D721Med (cell line): ENCODE results near the gene NEK1.

Experiments
- DNase-seq: peaks from one replicate; pipeline ENCODE4 v3.0.0; 2011; ENCODE audit warnings: low spot score; ENCODE audit not compliant: insufficient read length
- FAIRE-seq: peaks from 2 replicates; lab custom pipeline; 2011; peaks lifted over from hg19 to GRCh38; lab: Jason Lieb, UNC
- TF ChIP-seq, protein P1 (sequence below): IDR thresholded peaks from 2 replicates; pipeline ENCODE4 v1.5.1; 2012; ENCODE audit warnings: mild to moderate bottlenecking, control low read depth; ENCODE audit not compliant: insufficient read depth; ENCODE audit errors: missing control alignments

Gene NEK1

DNA sequence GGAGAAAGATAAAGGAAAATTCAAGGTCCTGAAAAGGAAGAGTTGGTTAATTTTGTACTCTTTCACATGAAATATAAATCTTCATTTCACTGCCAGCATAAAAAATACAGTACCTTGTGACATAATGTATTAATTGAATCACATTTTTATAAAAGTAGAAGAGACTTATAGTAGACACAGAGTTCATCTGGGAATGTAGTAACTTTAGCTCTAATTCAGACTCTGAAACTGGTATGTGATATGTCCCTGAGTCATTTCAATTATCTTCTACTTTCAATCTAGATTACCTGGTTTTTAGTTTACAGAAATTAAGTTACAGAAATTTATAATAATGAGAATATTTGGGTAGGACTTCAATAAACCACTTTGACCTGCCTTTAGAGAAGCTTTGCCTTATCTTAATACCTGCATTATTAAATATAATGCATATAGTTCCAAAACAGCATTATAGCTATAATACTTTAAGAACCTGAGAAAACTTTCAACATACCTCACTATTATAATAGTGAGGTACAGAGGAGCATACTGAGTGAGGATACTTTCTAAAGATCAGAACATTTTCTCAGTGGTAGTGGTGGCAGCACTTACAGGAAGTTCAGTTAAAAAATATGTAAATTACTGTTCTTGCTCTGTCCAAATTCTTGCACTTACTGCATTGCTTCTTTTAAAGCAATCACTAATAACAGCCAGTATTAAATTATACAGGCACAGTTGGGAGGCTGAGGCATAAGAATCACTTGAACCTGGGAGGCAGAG lies 11.2 kb downstream of the NEK1 start:
- TF ChIP-seq, protein P1, sequence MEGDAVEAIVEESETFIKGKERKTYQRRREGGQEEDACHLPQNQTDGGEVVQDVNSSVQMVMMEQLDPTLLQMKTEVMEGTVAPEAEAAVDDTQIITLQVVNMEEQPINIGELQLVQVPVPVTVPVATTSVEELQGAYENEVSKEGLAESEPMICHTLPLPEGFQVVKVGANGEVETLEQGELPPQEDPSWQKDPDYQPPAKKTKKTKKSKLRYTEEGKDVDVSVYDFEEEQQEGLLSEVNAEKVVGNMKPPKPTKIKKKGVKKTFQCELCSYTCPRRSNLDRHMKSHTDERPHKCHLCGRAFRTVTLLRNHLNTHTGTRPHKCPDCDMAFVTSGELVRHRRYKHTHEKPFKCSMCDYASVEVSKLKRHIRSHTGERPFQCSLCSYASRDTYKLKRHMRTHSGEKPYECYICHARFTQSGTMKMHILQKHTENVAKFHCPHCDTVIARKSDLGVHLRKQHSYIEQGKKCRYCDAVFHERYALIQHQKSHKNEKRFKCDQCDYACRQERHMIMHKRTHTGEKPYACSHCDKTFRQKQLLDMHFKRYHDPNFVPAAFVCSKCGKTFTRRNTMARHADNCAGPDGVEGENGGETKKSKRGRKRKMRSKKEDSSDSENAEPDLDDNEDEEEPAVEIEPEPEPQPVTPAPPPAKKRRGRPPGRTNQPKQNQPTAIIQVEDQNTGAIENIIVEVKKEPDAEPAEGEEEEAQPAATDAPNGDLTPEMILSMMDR: no peak
- FAIRE-seq: no peak

GRCh38 chr4:169594560-169595195 lies 17.7 kb downstream of the NEK1 start:
- FAIRE-seq: no peak
- DNase-seq: no peak
- TF ChIP-seq, protein P1: no peak

More for the DNA sequence above, 11.2 kb downstream of the NEK1 start:
- no peak for DNase-seq

DNA sequence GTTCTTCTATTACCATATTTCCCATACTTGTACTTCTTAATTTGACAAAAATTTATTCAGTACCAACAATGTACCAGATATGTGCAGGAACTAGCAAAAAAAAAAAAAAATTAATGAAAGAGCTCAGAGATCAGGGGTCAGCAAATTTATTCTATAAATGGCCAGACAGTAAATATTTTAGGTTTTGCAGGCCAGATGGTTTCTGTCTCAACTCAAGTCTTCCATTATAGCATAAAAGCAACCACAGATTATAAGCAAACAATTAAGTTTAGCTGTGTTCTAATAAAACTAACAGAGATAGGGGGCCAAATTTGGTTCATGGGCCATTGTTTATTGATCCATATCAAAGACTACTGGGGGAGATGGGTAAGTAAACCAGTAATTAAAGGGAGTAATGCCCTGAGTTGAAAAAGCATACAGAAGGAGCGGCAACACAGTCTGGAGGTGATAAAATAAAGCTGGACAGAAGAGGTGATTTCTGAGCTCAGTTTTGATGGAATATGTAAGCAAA lies 19.3 kb downstream of the NEK1 start:
- FAIRE-seq (no peak), DNase-seq (no peak)
- TF ChIP-seq, protein P1: no peak

DNA sequence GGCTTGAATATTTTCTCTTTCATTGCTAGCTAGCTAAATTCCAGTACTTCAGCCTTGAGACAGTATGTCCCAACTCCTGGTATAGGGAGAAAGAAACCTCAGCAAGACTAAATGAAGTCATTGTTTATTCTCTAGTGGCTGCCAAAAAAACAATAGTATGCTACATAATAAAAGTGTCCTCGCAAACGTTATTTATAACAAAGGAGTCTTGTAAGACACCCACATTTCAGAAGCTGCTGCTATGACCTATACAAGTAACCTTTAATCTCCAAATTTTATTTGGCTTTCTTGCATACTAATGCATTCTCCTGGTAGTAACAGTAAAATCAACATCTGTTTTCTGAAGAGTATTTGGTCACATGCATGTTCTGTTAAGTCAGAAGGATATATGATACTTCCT lies 28.8 kb downstream of the NEK1 start:
- TF ChIP-seq, protein P1: no peak
- no peak for DNase-seq
- no peak for FAIRE-seq

DNA sequence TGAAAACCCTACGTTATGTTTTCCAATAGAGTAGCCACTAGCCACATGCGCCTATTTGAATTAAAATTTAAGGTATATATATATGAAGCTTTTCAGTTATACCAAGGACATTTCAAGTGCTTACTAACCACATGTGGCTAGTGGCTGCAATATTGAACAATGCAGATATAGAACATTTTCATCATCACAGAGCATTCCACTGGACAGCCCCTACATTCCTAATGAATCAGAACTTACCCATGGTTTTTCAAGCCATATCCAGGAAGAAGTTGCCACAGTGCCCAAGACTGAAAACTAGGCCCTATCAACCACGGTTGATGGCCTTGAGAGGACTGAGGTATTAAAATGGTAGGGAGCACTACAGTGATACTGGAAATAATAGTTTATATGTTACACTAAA lies 29.7 kb downstream of the NEK1 start:
- TF ChIP-seq, protein P1: no peak
- FAIRE-seq: no peak
- no peak for DNase-seq

GRCh38 chr4:169582203-169582602 lies 30.2 kb downstream of the NEK1 start:
- no peak for DNase-seq

More at GRCh38 chr4:169582203-169582602, 30.2 kb downstream of the NEK1 start:
- no peak for FAIRE-seq
- TF ChIP-seq, protein P1: no peak
